Lower leg skin (tissue), 3 donors: ENCODE measurements around the gene RPS27.

ENCODE experiments used
- CTCF ChIP-seq, 3 donors: fragments of 450-650 bp; IDR thresholded peaks; one replicate each; pipeline ENCODE4 v1.5.1; 2016; ENCODE audit warnings: antibody characterized with exemption in 3 of 3, mild to moderate bottlenecking in 3 of 3, moderate library complexity in 2 of 3
- POLR2A ChIP-seq, 2 donors: fragments of 450-650 bp; IDR thresholded peaks; one replicate each; pipeline ENCODE4 v1.6.1; 2016 to 2017; ENCODE audit warnings: antibody characterized with exemption in 2 of 2, mild to moderate bottlenecking in 1 of 2, moderate library complexity in 1 of 2

GRCh38 chr1:153963030-153963849 lies 27.3 kb upstream of the RPS27 start, which contains the start of gene SLC39A1:
- TF ChIP-seq CTCF (IDR thresholded peaks at IDR 0.05) (no peak), POLR2A (IDR thresholded peaks at IDR 0.05) (no peak)
